Caco-2 (cell line): ENCODE measurements around the gene ELL2. TPM values are rescaled to one million over a fixed set of nuclear protein-coding genes. Genes with fewer than 3 reads are reported as not detected.
A peak's percentile ranks its signal among the peaks of the same experiment; 100 is the strongest.

ENCODE experiments used
- BruUV-seq: library from RNA; stranded (reverse); fragments of 400-500 nt; replicated peaks from 2 replicates; lab custom pipeline; 2021; lab: Mats Ljungman, UMichigan
- CTCF ChIA-PET: fragments of 300-600 bp; sonication (Branson Sonifier 250); formaldehyde crosslinking; loops from one replicate; lab custom pipeline; 2022; ENCODE audit warnings: antibody characterized with exemption; lab: Charles Lee
- POLR2A ChIA-PET: fragments of 300-600 bp; sonication (Branson Sonifier 250); formaldehyde crosslinking; loops from one replicate; lab custom pipeline; 2022; ENCODE audit warnings: antibody characterized with exemption; lab: Charles Lee
- DNase-seq, 2 experiments: peaks; one replicate each; pipeline versions ENCODE4 v3.0.0 to v3.0.0-alpha.2; 2020 to 2022
- H3K27me3 ChIP-seq: replicated peaks from 2 replicates; pipeline ENCODE4 v1.6.0; 2011; ENCODE audit warnings: low read length; ENCODE audit not compliant: control insufficient read depth, insufficient read depth
- H3K36me3 ChIP-seq: 2 replicates; pipeline ENCODE4 v1.5.1; 2011; ENCODE audit warnings: low read length; ENCODE audit not compliant: control insufficient read depth, insufficient read depth
- H3K4me1 ChIP-seq: fragments of 250-450 bp; sonication (Bioruptor Pico); 2 replicates; pipeline ENCODE4 v1.5.1; 2020; ENCODE audit warnings: mild to moderate bottlenecking
- H3K4me3 ChIP-seq: 2 replicates; pipeline ENCODE4 v1.5.1; 2011; ENCODE audit warnings: low read depth, mild to moderate bottlenecking, control low read depth, low read length
- H3K9me3 ChIP-seq: fragments of 250-450 bp; sonication (Bioruptor Pico); 2 replicates; pipeline ENCODE4 v1.5.1; 2020; ENCODE audit warnings: mild to moderate bottlenecking, moderate library complexity
- H3K27ac Mint-ChIP-seq: one replicate; pipeline ENCODE4 v1.8.0; 2022; ENCODE audit warnings: mixed read lengths; ENCODE audit not compliant: unreplicated experiment
- H3K27me3 Mint-ChIP-seq: one replicate; pipeline ENCODE4 v1.8.0; 2022; ENCODE audit warnings: mixed read lengths; ENCODE audit not compliant: insufficient read depth, unreplicated experiment
- H3K36me3 Mint-ChIP-seq: one replicate; pipeline ENCODE4 v1.8.0; 2022; ENCODE audit warnings: mild to moderate bottlenecking, mixed read lengths; ENCODE audit not compliant: insufficient read depth, unreplicated experiment
- H3K4me1 Mint-ChIP-seq: one replicate; pipeline ENCODE4 v1.8.0; 2022; ENCODE audit warnings: low read depth, mixed read lengths; ENCODE audit not compliant: unreplicated experiment
- H3K4me3 Mint-ChIP-seq: one replicate; pipeline ENCODE4 v1.8.0; 2022; ENCODE audit warnings: mild to moderate bottlenecking, moderate library complexity, mixed read lengths; ENCODE audit not compliant: unreplicated experiment
- H3K9me3 Mint-ChIP-seq: one replicate; pipeline ENCODE4 v1.8.0; 2022; ENCODE audit warnings: mixed read lengths; ENCODE audit not compliant: unreplicated experiment
- CTCF ChIP-seq, 2 experiments: fragments of 200-600 bp in 1 of 2; IDR thresholded peaks; 1 replicate in 1 of 2; 2 replicates in 1 of 2; pipeline versions ENCODE4 v1.5.1 to v1.8.0; 2011 to 2022; ENCODE audit warnings: antibody characterized with exemption in 1 of 2, control low read depth in 1 of 2, inconsistent platforms in 1 of 2, low read depth in 1 of 2, low read length in 1 of 2, mild to moderate bottlenecking in 1 of 2, moderate library complexity in 1 of 2; ENCODE audit not compliant: insufficient read depth in 1 of 2, severe bottlenecking in 1 of 2, unreplicated experiment in 1 of 2
- intact Hi-C: fragments of 100-400 bp; cut with micrococcal nuclease; formaldehyde crosslinking; loops from one replicate; pipeline ENCODE4 v1.10.0; 2022; ENCODE audit not compliant: unreplicated experiment
- total RNA-seq: library from RNA; stranded (reverse); gene quantifications from 2 replicates; pipeline ENCODE4 v1.2.3, GENCODE V29; 2022

ELL2 gene
- total RNA-seq, 1 experiment from 2014 or later: 81.0 TPM

GRCh38 chr5:95866435-95867040 lies 95.1 kb downstream of the ELL2 start:
- Mint-ChIP-seq H3K9me3 (peaks cover 9% of the 10 kb centered on the region), H3K4me3 (no peak overlapping the region), H3K36me3 (peaks cover 6% of the 10 kb centered on the region), H3K27me3 (no peaks in the 10 kb centered on the region), H3K27ac (no peak overlapping the region), H3K4me1 (peaks cover 31% of the 10 kb centered on the region)
- Histone ChIP-seq H3K4me1 (peaks cover 46% of the 10 kb centered on the region), H3K27me3 (no peaks in the 10 kb centered on the region), H3K4me3 (no peak overlapping the region), H3K36me3 (no peaks in the 10 kb centered on the region), H3K9me3 (no peaks in the 10 kb centered on the region)
- no TSS peak for BruUV-seq
- no peak for TF ChIP-seq CTCF (IDR thresholded peaks at IDR 0.05; ENCODE audit: insufficient read depth in 1 of 2, low read depth in 1 of 2, low read length in 1 of 2, severe bottlenecking in 1 of 2, unreplicated experiment in 1 of 2)
- ChIA-PET POLR2A (no interaction called here), CTCF (no interaction called here)
- intact Hi-C loops: no loop called here
- no peak for DNase-seq

- Mint-ChIP-seq H3K4me3 (peak overlapping the region; percentile 6), H3K9me3 (peaks cover 9% of the 10 kb centered on the region), H3K27ac (peak overlapping the region; percentile 77), H3K36me3 (peaks cover 6% of the 10 kb centered on the region), H3K4me1 (peaks cover 39% of the 10 kb centered on the region), H3K27me3 (no peaks in the 10 kb centered on the region)
- Histone ChIP-seq H3K9me3 (no peaks in the 10 kb centered on the region), H3K27me3 (no peaks in the 10 kb centered on the region), H3K4me3 (no peak overlapping the region), H3K4me1 (peaks cover 53% of the 10 kb centered on the region), H3K36me3 (no peaks in the 10 kb centered on the region)
- no TSS peak for BruUV-seq
- intact Hi-C loops: loop anchor here (1.0 kb wide), 3 partner anchors 13 to 122 kb away; no protein-coding TSS in a partner anchor
- ChIA-PET CTCF (interaction anchor here (0.7 to 1.5 kb wide), 5 partner anchors 8 to 30 kb away, joined by 3 to 9 read pairs (median 4); no protein-coding TSS in a partner anchor), POLR2A (interaction anchor here (0.7 to 1.2 kb wide), 3 partner anchors 14 to 97 kb away, joined by 3 to 10 read pairs (median 3); no protein-coding TSS in a partner anchor)
- DNase-seq: peak; percentile 75 to 88
- no peak for TF ChIP-seq CTCF (IDR thresholded peaks at IDR 0.05; ENCODE audit: insufficient read depth in 1 of 2, low read depth in 1 of 2, low read length in 1 of 2, severe bottlenecking in 1 of 2, unreplicated experiment in 1 of 2)
Measured at GRCh38 chr5:95864944-95865504, 96.6 kb downstream of the ELL2 start.

- no peak overlapping the region for H3K4me3 ChIP-seq
- peaks cover 53% of the 10 kb centered on the region for H3K4me1 ChIP-seq
- peaks cover 6% of the 10 kb centered on the region for H3K36me3 Mint-ChIP-seq
- BruUV-seq: no TSS peak
- H3K27me3 ChIP-seq: no peaks in the 10 kb centered on the region
- no peaks in the 10 kb centered on the region for H3K36me3 ChIP-seq
- peaks cover 42% of the 10 kb centered on the region for H3K4me1 Mint-ChIP-seq
- ChIA-PET POLR2A (interaction anchor here (1.2 kb wide), 1 partner anchor 14 kb away, joined by 10 read pairs; no protein-coding TSS in a partner anchor), CTCF (interaction anchor here (0.7 to 1.5 kb wide), 4 partner anchors 7 to 28 kb away, joined by 3 to 9 read pairs (median 4); no protein-coding TSS in a partner anchor)
- H3K27me3 Mint-ChIP-seq: no peaks in the 10 kb centered on the region
- peaks cover 9% of the 10 kb centered on the region for H3K9me3 Mint-ChIP-seq
- H3K4me3 Mint-ChIP-seq: no peak overlapping the region
- peak overlapping the region; percentile 77 for H3K27ac Mint-ChIP-seq
- DNase-seq: no peak
- no peak for TF ChIP-seq CTCF (IDR thresholded peaks at IDR 0.05; ENCODE audit: insufficient read depth in 1 of 2, low read depth in 1 of 2, low read length in 1 of 2, severe bottlenecking in 1 of 2, unreplicated experiment in 1 of 2)
- intact Hi-C loops: no loop called here
- no peaks in the 10 kb centered on the region for H3K9me3 ChIP-seq
Measured at GRCh38 chr5:95864456-95864855, 97.2 kb downstream of the ELL2 start.
